NB4 (cell line): Measurements from ENCODE around the gene GNPTAB.

Source experiments
- DNase-seq: peaks from one replicate; pipeline ENCODE4 v3.0.0; 2010; ENCODE audit warnings: low read depth
- H3K4me3 ChIP-seq: one replicate; pipeline ENCODE4 v1.5.1; 2011; ENCODE audit warnings: mild to moderate bottlenecking, low read depth, low read length, moderate library complexity
- CTCF ChIP-seq: IDR thresholded peaks from one replicate; pipeline ENCODE4 v1.5.1; 2012; ENCODE audit warnings: low read depth, low read length
- MAX ChIP-seq: IDR thresholded peaks from 2 replicates; pipeline ENCODE4 v1.6.1; 2011; ENCODE audit warnings: low read depth, low read length
- MYC ChIP-seq: IDR thresholded peaks from 2 replicates; pipeline ENCODE4 v1.6.1; 2011; ENCODE audit warnings: low read depth, low read length
- POLR2A ChIP-seq: IDR thresholded peaks from 2 replicates; pipeline ENCODE4 v1.6.1; 2011; ENCODE audit warnings: mild to moderate bottlenecking; ENCODE audit not compliant: insufficient read length; ENCODE audit errors: extremely low read depth

The GNPTAB gene

GRCh38 chr12:101802486-101802885 is 28.3 kb downstream of the GNPTAB start:
- DNase-seq = no peak

GRCh38 chr12:101799774-101800173 is 31.0 kb downstream of the GNPTAB start:
- no peak for DNase-seq
- TF ChIP-seq POLR2A (no peak), MAX (no peak), MYC (no peak), CTCF (no peak)
- H3K4me3 ChIP-seq = no peak overlapping the region

More at GRCh38 chr12:101802486-101802885, 28.3 kb downstream of the GNPTAB start:
- no peak overlapping the region for H3K4me3 ChIP-seq
- no peak for TF ChIP-seq POLR2A
- TF ChIP-seq MYC = no peak
- no peak for TF ChIP-seq CTCF
- no peak for TF ChIP-seq MAX

GRCh38 chr12:101795786-101796185 is 35.0 kb downstream of the GNPTAB start:
- H3K4me3 ChIP-seq = no peak overlapping the region
- DNase-seq = no peak
- TF ChIP-seq MAX = no peak
- TF ChIP-seq POLR2A = no peak
- no peak for TF ChIP-seq MYC
- no peak for TF ChIP-seq CTCF

GRCh38 chr12:101795013-101795412 is 35.7 kb downstream of the GNPTAB start:
- no peak overlapping the region for H3K4me3 ChIP-seq
- DNase-seq = no peak
- no peak for TF ChIP-seq MAX
- no peak for TF ChIP-seq POLR2A
- TF ChIP-seq MYC = no peak
- TF ChIP-seq CTCF = no peak

- no peak for DNase-seq
- TF ChIP-seq POLR2A (no peak), CTCF (no peak), MAX (no peak), MYC (no peak)
- no peak overlapping the region for H3K4me3 ChIP-seq
These were observed 36.2 kb downstream of the GNPTAB start for GRCh38 chr12:101794574-101794973.

- no peak overlapping the region for H3K4me3 ChIP-seq
- TF ChIP-seq MYC (no peak), CTCF (no peak), MAX (no peak), POLR2A (no peak)
- DNase-seq = no peak
These were observed 37.4 kb downstream of the GNPTAB start for GRCh38 chr12:101793401-101793800.
